K562 (cell line): Measurements from ENCODE around the gene SQOR. TPM values are rescaled to one million over a fixed set of nuclear protein-coding genes. Genes with fewer than 3 reads are reported as not detected.
A peak's percentile ranks its signal among the peaks of the same experiment; 100 is the strongest.

Experiments
- ATAC-seq: fragments of 200-7000 bp; cut with Tn5 transposase; 3 replicates; pipeline ENCODE4 v1.9.1; 2020; ENCODE audit warnings: moderate library complexity
- BruUV-seq: library from RNA; stranded (reverse); fragments of 400-500 nt; replicated peaks from 2 replicates; lab custom pipeline; 2021; lab: Mats Ljungman, UMichigan
- CTCF ChIA-PET: fragments of 300-600 bp; formaldehyde crosslinking; extraction: SDS; loops from one replicate; lab custom pipeline; 2021; ENCODE audit warnings: low intra/inter-chr PET ratio; lab: Yijun Ruan, JAX
- POLR2A ChIA-PET: fragments of 300-600, 350-650 bp; sonication (Branson Sonifier 250); formaldehyde crosslinking; extraction: SDS; loops from one replicate; lab custom pipeline; 2021; ENCODE audit warnings: antibody characterized with exemption, inconsistent platforms; lab: Yijun Ruan, JAX
- DNase-seq, 4 experiments: peaks; one replicate each; pipeline versions ENCODE4 v3.0.0 to v3.0.0-alpha.2; 2011 to 2018; ENCODE audit warnings: low spot score in 3 of 4, mixed read lengths in 3 of 4; ENCODE audit errors: extremely low read depth in 1 of 4
- FAIRE-seq: peaks from 2 replicates; lab custom pipeline; 2011; peaks lifted over from hg19 to GRCh38; lab: Jason Lieb, UNC
- H2AFZ ChIP-seq: 2 replicates; pipeline ENCODE4 v1.6.0; 2011; ENCODE audit warnings: low read depth, low read length, control low read depth, inconsistent platforms
- H3K27ac ChIP-seq: fragments of 200-600 bp; 3 replicates; pipeline ENCODE4 v1.8.0; 2011; ENCODE audit warnings: low read depth, mild to moderate bottlenecking, control low read depth, inconsistent platforms, low read length, moderate library complexity, mixed read lengths; ENCODE audit errors: extremely low read depth
- H3K27me3 ChIP-seq, 2 experiments: fragments of 300-600 bp in 1 of 2; 2 replicates in 1 of 2; 3 replicates in 1 of 2; pipeline versions ENCODE4 v1.6.0 to v1.8.0; 2011; ENCODE audit warnings: inconsistent platforms in 2 of 2, low read length in 2 of 2, mild to moderate bottlenecking in 1 of 2, mixed read lengths in 1 of 2, moderate library complexity in 1 of 2; ENCODE audit not compliant: control insufficient read depth in 2 of 2, insufficient read depth in 2 of 2
- H3K36me3 ChIP-seq: fragments of 300-600 bp; 3 replicates; pipeline ENCODE4 v1.8.0; 2011; ENCODE audit warnings: mild to moderate bottlenecking, low read length, inconsistent platforms; ENCODE audit not compliant: control insufficient read depth, insufficient read depth
- H3K4me1 ChIP-seq, 2 experiments: fragments of 200-600 bp in 1 of 2; replicated peaks in 1 of 2; 2 replicates in 1 of 2; 3 replicates in 1 of 2; pipeline versions ENCODE4 v1.5.1 to v1.8.0; 2011; ENCODE audit warnings: inconsistent platforms in 2 of 2, low read length in 2 of 2, mild to moderate bottlenecking in 1 of 2, mixed read lengths in 1 of 2, moderate library complexity in 1 of 2; ENCODE audit not compliant: control insufficient read depth in 2 of 2, insufficient read depth in 2 of 2
- H3K4me2 ChIP-seq: 2 replicates; pipeline ENCODE4 v1.6.1; 2011; ENCODE audit warnings: low read length, control low read depth, inconsistent platforms, mixed read lengths; ENCODE audit not compliant: insufficient read depth
- H3K4me3 ChIP-seq: fragments of 200-600 bp; sonication (generic), shearing (Covaris generic); 2 replicates; pipeline ENCODE4 v1.5.1; 2016; ENCODE audit warnings: control low read depth, inconsistent platforms
- H3K79me2 ChIP-seq: fragments of 200-600 bp; 3 replicates; pipeline ENCODE4 v1.8.0; 2011; ENCODE audit warnings: low read length, inconsistent platforms; ENCODE audit not compliant: control insufficient read depth, insufficient read depth
- H3K9ac ChIP-seq, 2 experiments: 2 replicates each; pipeline versions ENCODE4 v1.6.0 to v1.6.1; 2011; ENCODE audit warnings: low read depth in 2 of 2, low read length in 2 of 2, control low read depth in 1 of 2, inconsistent platforms in 1 of 2, mild to moderate bottlenecking in 1 of 2, mixed read lengths in 1 of 2; ENCODE audit not compliant: insufficient read depth in 1 of 2
- H3K9me1 ChIP-seq: one replicate; pipeline ENCODE4 v1.6.0; 2011; ENCODE audit warnings: inconsistent platforms, mild to moderate bottlenecking, low read length, moderate library complexity; ENCODE audit not compliant: control insufficient read depth, insufficient read depth
- H3K9me3 ChIP-seq: replicated peaks from 2 replicates; pipeline ENCODE4 v1.5.1; 2011; ENCODE audit warnings: low read depth, low read length, inconsistent platforms; ENCODE audit not compliant: control insufficient read depth, insufficient read depth
- H4K20me1 ChIP-seq: replicated peaks from 2 replicates; pipeline ENCODE4 v1.6.1; 2011; ENCODE audit warnings: low read length, inconsistent platforms, mixed read lengths; ENCODE audit not compliant: control insufficient read depth, insufficient read depth
- CTBP1 ChIP-seq: fragments of 450-650 bp; IDR thresholded peaks from 2 replicates; pipeline ENCODE4 v1.6.1; 2016; ENCODE audit warnings: borderline replicate concordance
- HIVEP1 ChIP-seq: fragments of 250-450 bp; sonication (Bioruptor Pico); IDR thresholded peaks from 2 replicates; pipeline ENCODE4 v1.4.0; 2020; ENCODE audit warnings: mild to moderate bottlenecking
- NFYB ChIP-seq: IDR thresholded peaks from 2 replicates; pipeline ENCODE4 v1.6.1; 2011; ENCODE audit warnings: mild to moderate bottlenecking, moderate library complexity; ENCODE audit not compliant: insufficient read length; ENCODE audit errors: extremely low read depth
- NR2F6 ChIP-seq: fragments of 450-650 bp; formaldehyde crosslinking; IDR thresholded peaks from 2 replicates; pipeline ENCODE4 v1.4.0; 2020; ENCODE audit warnings: mild to moderate bottlenecking
- WGBS: fragments of 100-300 bp; shearing (Covaris generic); methylation state at CpG from one replicate; pipeline ENCODE4 v1.1.6; 2016; ENCODE audit warnings: low coverage, mixed read lengths; ENCODE audit not compliant: insufficient coverage; ENCODE audit errors: missing lambda C conversion rate; 5-methylcytosine and 5-hydroxymethylcytosine counted together
- in situ Hi-C: fragments of 300-500 bp; cut with MboI; formaldehyde crosslinking; loops from 4 replicates; pipeline ENCODE4 v1.15.0; 2018; ENCODE audit warnings: inconsistent platforms, mixed read lengths
- intact Hi-C: fragments of 100-400 bp; cut with micrococcal nuclease; formaldehyde crosslinking; loops from 2 replicates; pipeline ENCODE4 v1.14.2; 2022
- polyA plus RNA-seq, 8 experiments: library from polyadenylated mRNA; depleted of rRNA in 4 of 8; stranded (reverse) in 5 of 8; unstranded in 3 of 8; fragments of >200 nt; fragmentation: Nextera tagmentation in 2 of 8; fragmentation: Illumina TruSeq in 1 of 8; extraction: Ambion mirVana in 2 of 8; extraction: Trizol in 1 of 8; gene quantifications; 2 replicates each; pipeline versions ENCODE4 v1.2.1 to v1.2.3, GENCODE V29; 2011 to 2014; ENCODE audit warnings: inconsistent platforms in 1 of 8, missing spikeins in 1 of 8
- total RNA-seq, 7 experiments: library from RNA; depleted of rRNA in 6 of 7; stranded (reverse); fragments of >200 nt in 6 of 7; fragmentation: Illumina TruSeq in 2 of 7; extraction: Trizol in 2 of 7; gene quantifications; 2 replicates each; pipeline versions ENCODE4 v1.2.1 to v1.2.3, GENCODE V29; 2011 to 2021; ENCODE audit warnings: low replicate concordance in 1 of 7
- TF ChIP-seq, protein P1 (sequence below), 3 experiments: IDR thresholded peaks in 2 of 3; conservative IDR thresholded peaks in 1 of 3; 2 replicates each; pipeline ENCODE4 v1.5.1; 2011 to 2012; ENCODE audit warnings: low read length in 3 of 3, mild to moderate bottlenecking in 3 of 3, control low read depth in 2 of 3, improper control_type of control experiment in 1 of 3, inconsistent platforms in 1 of 3, low read depth in 1 of 3, mixed read lengths in 1 of 3, moderate library complexity in 1 of 3; ENCODE audit not compliant: insufficient read depth in 2 of 3
- TF ChIP-seq, protein P2 (sequence below): sonication (generic); formaldehyde crosslinking; IDR thresholded peaks from 2 replicates; pipeline ENCODE4 v1.9.0; 2022; ENCODE audit warnings: mild to moderate bottlenecking, missing genetic modification reagents

SQOR gene
- total and polyA plus RNA-seq, 9 of the 15 experiments (the other 6 are each of a cell fraction or from before 2014, with no cell fraction given) = 0.32 to 1.6 (median 1.1) TPM

DNA sequence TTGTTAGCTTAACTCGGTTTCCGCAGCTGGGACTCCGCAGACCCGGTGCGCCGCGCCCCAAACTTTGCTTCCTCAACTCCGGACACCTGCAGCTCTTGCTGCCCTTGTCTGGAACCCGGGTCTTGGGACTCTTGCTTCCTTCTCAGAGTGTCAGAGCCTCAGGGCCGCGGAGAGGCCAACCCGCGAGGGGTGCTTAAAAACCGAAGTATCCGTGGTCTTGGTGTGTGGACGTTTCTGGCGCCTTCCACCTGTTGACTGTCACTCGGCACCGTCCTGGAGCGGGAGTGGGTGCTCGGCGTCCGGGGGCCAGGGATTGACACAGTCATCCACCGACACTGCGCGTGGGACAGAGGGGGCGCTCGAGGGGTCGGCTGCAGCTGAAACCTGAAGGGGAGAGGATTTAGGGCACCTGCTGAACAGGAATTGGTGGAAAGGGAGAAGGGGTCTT is 386 bp downstream of the SQOR start:
- H3K9ac ChIP-seq = peak overlapping the region in 1 of 2 experiments; percentile 43; a peak in 2 of 4 replicates
- FAIRE-seq (no peak), ATAC-seq (peak; percentile 67), DNase-seq (peak in 1 of 4 experiments; percentile 11)
- ChIA-PET CTCF (no interaction called here), POLR2A (interaction anchor here (1.0 kb wide), 1 partner anchor 18 kb away, joined by 3 read pairs; no protein-coding TSS in a partner anchor)
- no peaks in the 10 kb centered on the region for H3K9me1 ChIP-seq
- H3K9me3 ChIP-seq = no peaks in the 10 kb centered on the region
- peaks cover 2 to 14% of the 10 kb centered on the region in 2 experiments; a peak in 3 of 5 replicates for H3K27me3 ChIP-seq
- no peak overlapping the region for H3K27ac ChIP-seq
- no TSS peak for BruUV-seq
- 16% methylated on average over 25 of the region's 29 CpGs for WGBS
- no peaks in the 10 kb centered on the region for H3K36me3 ChIP-seq
- H3K79me2 ChIP-seq = no peaks in the 10 kb centered on the region
- H2AFZ ChIP-seq = no peak overlapping the region; the same call in 1 of the 2 replicates
- intact Hi-C loops = no loop called here
- in situ Hi-C loops = no loop called here
- H3K4me2 ChIP-seq = peak overlapping the region; percentile 27; the same call in 1 of the 2 replicates
- H3K4me3 ChIP-seq = peak overlapping the region; percentile 21; the same call in 1 of the 2 replicates
- no peaks in the 10 kb centered on the region for H4K20me1 ChIP-seq
- peaks cover 4 to 12% of the 10 kb centered on the region in 2 experiments; a peak in 3 of 5 replicates for H3K4me1 ChIP-seq
- TF ChIP-seq NFYB = no peak
- no peak for TF ChIP-seq CTBP1
- TF ChIP-seq, protein P1, sequence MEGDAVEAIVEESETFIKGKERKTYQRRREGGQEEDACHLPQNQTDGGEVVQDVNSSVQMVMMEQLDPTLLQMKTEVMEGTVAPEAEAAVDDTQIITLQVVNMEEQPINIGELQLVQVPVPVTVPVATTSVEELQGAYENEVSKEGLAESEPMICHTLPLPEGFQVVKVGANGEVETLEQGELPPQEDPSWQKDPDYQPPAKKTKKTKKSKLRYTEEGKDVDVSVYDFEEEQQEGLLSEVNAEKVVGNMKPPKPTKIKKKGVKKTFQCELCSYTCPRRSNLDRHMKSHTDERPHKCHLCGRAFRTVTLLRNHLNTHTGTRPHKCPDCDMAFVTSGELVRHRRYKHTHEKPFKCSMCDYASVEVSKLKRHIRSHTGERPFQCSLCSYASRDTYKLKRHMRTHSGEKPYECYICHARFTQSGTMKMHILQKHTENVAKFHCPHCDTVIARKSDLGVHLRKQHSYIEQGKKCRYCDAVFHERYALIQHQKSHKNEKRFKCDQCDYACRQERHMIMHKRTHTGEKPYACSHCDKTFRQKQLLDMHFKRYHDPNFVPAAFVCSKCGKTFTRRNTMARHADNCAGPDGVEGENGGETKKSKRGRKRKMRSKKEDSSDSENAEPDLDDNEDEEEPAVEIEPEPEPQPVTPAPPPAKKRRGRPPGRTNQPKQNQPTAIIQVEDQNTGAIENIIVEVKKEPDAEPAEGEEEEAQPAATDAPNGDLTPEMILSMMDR (IDR thresholded peaks at IDR 0.05 in 2 of 3, conservative IDR thresholded peaks at IDR 0.05 in 1 of 3; ENCODE audit: insufficient read depth in 2 of 3, low read depth in 1 of 3, low read length in 3 of 3) = peak in 2 of 3 experiments; percentile 7 to 12; a peak in 1 of 6 replicates
- TF ChIP-seq HIVEP1 = no peak
- TF ChIP-seq, protein P2, sequence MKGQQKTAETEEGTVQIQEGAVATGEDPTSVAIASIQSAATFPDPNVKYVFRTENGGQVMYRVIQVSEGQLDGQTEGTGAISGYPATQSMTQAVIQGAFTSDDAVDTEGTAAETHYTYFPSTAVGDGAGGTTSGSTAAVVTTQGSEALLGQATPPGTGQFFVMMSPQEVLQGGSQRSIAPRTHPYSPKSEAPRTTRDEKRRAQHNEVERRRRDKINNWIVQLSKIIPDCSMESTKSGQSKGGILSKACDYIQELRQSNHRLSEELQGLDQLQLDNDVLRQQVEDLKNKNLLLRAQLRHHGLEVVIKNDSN = no peak
- TF ChIP-seq NR2F6 (CRISPR knock-in tag) = no peak
